Suprapubic skin (tissue), 4 donors: Measurements from ENCODE around the gene BBS12.

Experiments
- EP300 ChIP-seq: sonication (generic); formaldehyde crosslinking; IDR thresholded peaks from one replicate; pipeline ENCODE4 v1.6.1; 2017; ENCODE audit warnings: antibody characterized with exemption
- POLR2A ChIP-seq, 2 donors: fragments of 450-650 bp; IDR thresholded peaks; one replicate each; pipeline ENCODE4 v1.6.1; 2017; ENCODE audit warnings: antibody characterized with exemption in 2 of 2, mild to moderate bottlenecking in 2 of 2, moderate library complexity in 2 of 2
- POLR2AphosphoS5 ChIP-seq, 3 donors: sonication (generic); formaldehyde crosslinking; IDR thresholded peaks; one replicate each; pipeline ENCODE4 v1.6.1; 2017; ENCODE audit warnings: antibody characterized with exemption in 3 of 3
- TF ChIP-seq, protein P1 (sequence below), 2 donors: fragments of 200-600 bp in 1 of 2; fragments of 450-650 bp in 1 of 2; sonication (generic) in 1 of 2; IDR thresholded peaks; one replicate each; pipeline ENCODE4 v1.5.1; 2016 to 2019; ENCODE audit warnings: antibody characterized with exemption in 2 of 2, mild to moderate bottlenecking in 1 of 2, moderate library complexity in 1 of 2

DNA sequence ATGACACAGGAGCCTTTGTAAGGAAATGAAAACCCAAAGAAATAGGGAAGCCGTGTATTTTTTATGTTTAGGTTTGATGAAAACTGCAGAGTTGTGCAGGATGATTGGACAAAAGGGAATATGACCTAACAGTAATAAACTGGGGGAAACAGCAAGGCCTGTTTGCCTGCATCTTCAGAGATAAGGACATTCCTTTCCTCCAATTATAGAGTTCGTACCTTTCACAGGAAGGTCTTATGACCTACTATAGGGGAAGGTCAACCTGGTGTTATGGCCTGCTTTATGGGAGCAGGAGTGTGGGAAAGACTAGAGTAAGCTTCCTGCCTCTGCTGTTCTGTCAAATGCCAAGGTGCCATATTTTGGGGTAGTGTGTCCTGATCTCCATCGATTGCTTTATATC, 42.5 kb downstream of the BBS12 start:
- TF ChIP-seq POLR2AphosphoS5 (IDR thresholded peaks at IDR 0.05): no peak
- no peak for TF ChIP-seq EP300
- TF ChIP-seq, protein P1, sequence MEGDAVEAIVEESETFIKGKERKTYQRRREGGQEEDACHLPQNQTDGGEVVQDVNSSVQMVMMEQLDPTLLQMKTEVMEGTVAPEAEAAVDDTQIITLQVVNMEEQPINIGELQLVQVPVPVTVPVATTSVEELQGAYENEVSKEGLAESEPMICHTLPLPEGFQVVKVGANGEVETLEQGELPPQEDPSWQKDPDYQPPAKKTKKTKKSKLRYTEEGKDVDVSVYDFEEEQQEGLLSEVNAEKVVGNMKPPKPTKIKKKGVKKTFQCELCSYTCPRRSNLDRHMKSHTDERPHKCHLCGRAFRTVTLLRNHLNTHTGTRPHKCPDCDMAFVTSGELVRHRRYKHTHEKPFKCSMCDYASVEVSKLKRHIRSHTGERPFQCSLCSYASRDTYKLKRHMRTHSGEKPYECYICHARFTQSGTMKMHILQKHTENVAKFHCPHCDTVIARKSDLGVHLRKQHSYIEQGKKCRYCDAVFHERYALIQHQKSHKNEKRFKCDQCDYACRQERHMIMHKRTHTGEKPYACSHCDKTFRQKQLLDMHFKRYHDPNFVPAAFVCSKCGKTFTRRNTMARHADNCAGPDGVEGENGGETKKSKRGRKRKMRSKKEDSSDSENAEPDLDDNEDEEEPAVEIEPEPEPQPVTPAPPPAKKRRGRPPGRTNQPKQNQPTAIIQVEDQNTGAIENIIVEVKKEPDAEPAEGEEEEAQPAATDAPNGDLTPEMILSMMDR (IDR thresholded peaks at IDR 0.05): no peak
- no peak for TF ChIP-seq POLR2A (IDR thresholded peaks at IDR 0.05)
